ENCODE data around the gene SELENOO. TPM values are rescaled to one million over a fixed set of nuclear protein-coding genes. Genes with fewer than 3 reads are reported as not detected.

The SELENOO gene
- total RNA-seq, 2 experiments from 2014 or later = 16.5 to 16.7 TPM

GRCh38 chr22:50192436-50193204, 8.2 kb upstream of the SELENOO start:
- Mint-ChIP-seq H3K9me3 (no peaks in the 10 kb centered on the region), H3K27me3 (ENCODE audit: low read depth) (no peaks in the 10 kb centered on the region), H3K27ac (peak overlapping the region; percentile 88), H3K4me1 (ENCODE audit: low read depth) (peaks cover 45% of the 10 kb centered on the region), H3K36me3 (ENCODE audit: low read depth) (peaks cover 12% of the 10 kb centered on the region), H3K4me3 (peak overlapping the region; percentile 84)
- peak; percentile 53 for DNase-seq
- intact Hi-C loops (cut with micrococcal nuclease) = loop anchor here (5.0 kb wide), 4 partner anchors 175 to 365 kb away; partner anchors contain the start of genes BRD1 and PIM3
- CTCF ChIA-PET = interaction anchor here (3.3 kb wide), 1 partner anchor 43 kb away, joined by 15 read pairs; no protein-coding TSS in a partner anchor

DNA sequence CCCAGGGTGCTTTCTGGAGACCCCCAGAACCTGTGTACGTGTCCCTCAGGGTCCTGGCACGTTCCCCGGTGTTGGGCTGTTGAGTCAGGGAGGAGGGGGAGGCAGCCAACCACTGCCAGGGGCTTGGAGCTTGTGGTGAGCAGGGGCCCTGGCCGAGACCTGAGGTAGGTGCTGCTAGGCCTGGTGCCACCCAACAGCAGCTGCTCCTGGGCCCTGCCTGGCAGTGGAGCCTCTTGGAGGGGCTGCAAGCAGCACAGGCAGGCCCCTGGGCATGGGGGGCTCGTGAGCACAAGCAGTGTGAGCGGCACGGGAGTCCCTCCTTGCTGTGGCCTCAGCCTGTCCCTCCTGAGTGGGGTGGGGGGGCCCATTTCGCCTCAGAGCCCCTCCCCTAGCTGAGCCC, 7.2 kb upstream of the SELENOO start:
- intact Hi-C loops (cut with micrococcal nuclease) = loop anchor here (5.0 kb wide), 4 partner anchors 176 to 366 kb away; partner anchors contain the start of genes BRD1 and PIM3
- H3K36me3 Mint-ChIP-seq (ENCODE audit: low read depth) = peaks cover 13% of the 10 kb centered on the region
- CTCF ChIA-PET = no interaction called here

GRCh38 chr22:50194037-50194805, 6.6 kb upstream of the SELENOO start:
- H3K36me3 Mint-ChIP-seq (ENCODE audit: low read depth) = peaks cover 13% of the 10 kb centered on the region
- no peak overlapping the region for H3K4me3 Mint-ChIP-seq
- peaks cover 34% of the 10 kb centered on the region for H3K4me1 Mint-ChIP-seq (ENCODE audit: low read depth)
- no peak overlapping the region for H3K27ac Mint-ChIP-seq
- no peaks in the 10 kb centered on the region for H3K27me3 Mint-ChIP-seq (ENCODE audit: low read depth)
- intact Hi-C loops (cut with micrococcal nuclease) = loop anchor here (5.0 kb wide), 4 partner anchors 177 to 367 kb away; partner anchors contain the start of genes BRD1 and PIM3
- no peak for DNase-seq
- CTCF ChIA-PET = no interaction called here
- H3K9me3 Mint-ChIP-seq = no peaks in the 10 kb centered on the region

More for the DNA sequence above, 7.2 kb upstream of the SELENOO start:
- DNase-seq = no peak
- H3K27me3 Mint-ChIP-seq (ENCODE audit: low read depth) = no peaks in the 10 kb centered on the region
- H3K4me1 Mint-ChIP-seq (ENCODE audit: low read depth) = peaks cover 39% of the 10 kb centered on the region
- H3K9me3 Mint-ChIP-seq = no peaks in the 10 kb centered on the region
- no peak overlapping the region for H3K27ac Mint-ChIP-seq
- H3K4me3 Mint-ChIP-seq = no peak overlapping the region

- CTCF ChIA-PET = no interaction called here
- Mint-ChIP-seq H3K27ac (no peak overlapping the region), H3K4me1 (ENCODE audit: low read depth) (peaks cover 27% of the 10 kb centered on the region), H3K4me3 (no peak overlapping the region), H3K9me3 (no peaks in the 10 kb centered on the region), H3K27me3 (ENCODE audit: low read depth) (no peaks in the 10 kb centered on the region), H3K36me3 (ENCODE audit: low read depth) (peaks cover 11% of the 10 kb centered on the region)
- intact Hi-C loops (cut with micrococcal nuclease) = no loop called here
- DNase-seq = no peak
Measured at GRCh38 chr22:50196256-50196655, 4.6 kb upstream of the SELENOO start.

GRCh38 chr22:50197000-50197800, 3.6 kb upstream of the SELENOO start:
- intact Hi-C loops (cut with micrococcal nuclease) = no loop called here
- no peak for DNase-seq
- Mint-ChIP-seq H3K4me1 (ENCODE audit: low read depth) (peaks cover 21% of the 10 kb centered on the region), H3K27ac (no peak overlapping the region), H3K27me3 (ENCODE audit: low read depth) (no peaks in the 10 kb centered on the region), H3K4me3 (no peak overlapping the region), H3K36me3 (ENCODE audit: low read depth) (peaks cover 4% of the 10 kb centered on the region), H3K9me3 (no peaks in the 10 kb centered on the region)
- CTCF ChIA-PET = no interaction called here

DNA sequence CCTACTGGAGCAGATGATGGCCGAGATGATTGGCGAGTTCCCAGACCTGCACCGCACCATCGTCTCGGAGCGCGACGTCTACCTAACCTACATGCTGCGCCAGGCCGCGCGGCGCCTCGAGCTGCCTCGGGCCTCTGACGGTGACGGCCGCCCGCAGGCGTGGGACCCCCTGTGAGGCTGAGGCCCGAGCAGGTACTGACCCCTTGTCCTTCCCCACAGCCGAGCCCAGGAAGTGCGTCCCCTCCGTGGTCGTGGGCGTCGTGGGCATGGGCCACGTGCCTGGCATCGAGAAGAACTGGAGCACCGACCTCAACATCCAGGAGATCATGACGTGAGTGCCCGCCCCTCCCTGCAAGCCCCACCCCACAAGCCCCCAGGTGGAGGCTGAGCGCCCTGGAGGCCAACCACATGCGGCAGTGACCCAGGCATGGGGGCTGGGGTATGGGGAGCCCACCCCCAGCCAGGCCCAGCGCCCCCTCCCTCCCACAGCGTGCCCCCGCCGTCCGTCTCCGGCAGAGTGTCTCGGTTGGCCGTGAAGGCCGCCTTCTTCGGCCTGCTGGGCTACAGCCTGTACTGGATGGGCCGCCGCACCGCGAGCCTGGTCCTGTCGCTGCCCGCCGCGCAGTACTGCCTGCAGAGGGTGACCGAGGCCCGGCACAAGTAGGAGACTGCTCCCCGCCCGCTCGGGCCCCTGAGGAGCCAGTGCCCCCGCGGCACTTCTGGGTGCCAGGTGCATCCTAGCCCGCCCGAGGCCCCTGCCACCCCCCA, 2.8 kb upstream of the SELENOO start:
- Mint-ChIP-seq H3K4me3 (no peak overlapping the region), H3K27me3 (ENCODE audit: low read depth) (no peaks in the 10 kb centered on the region), H3K36me3 (ENCODE audit: low read depth) (peaks cover 4% of the 10 kb centered on the region), H3K4me1 (ENCODE audit: low read depth) (peaks cover 19% of the 10 kb centered on the region), H3K27ac (no peak overlapping the region), H3K9me3 (no peaks in the 10 kb centered on the region)
- CTCF ChIA-PET = no interaction called here
- DNase-seq = no peak
- intact Hi-C loops (cut with micrococcal nuclease) = no loop called here

GRCh38 chr22:50198624-50199017, 2.2 kb upstream of the SELENOO start:
- Mint-ChIP-seq H3K27ac (no peak overlapping the region), H3K36me3 (ENCODE audit: low read depth) (peaks cover 8% of the 10 kb centered on the region), H3K4me1 (ENCODE audit: low read depth) (peaks cover 22% of the 10 kb centered on the region), H3K27me3 (ENCODE audit: low read depth) (no peaks in the 10 kb centered on the region), H3K4me3 (no peak overlapping the region), H3K9me3 (no peaks in the 10 kb centered on the region)
- intact Hi-C loops (cut with micrococcal nuclease) = no loop called here
- no peak for DNase-seq
- CTCF ChIA-PET = no interaction called here

GRCh38 chr22:50199251-50199721, 1.5 kb upstream of the SELENOO start:
- H3K27ac Mint-ChIP-seq = peak overlapping the region; percentile 56

DNA sequence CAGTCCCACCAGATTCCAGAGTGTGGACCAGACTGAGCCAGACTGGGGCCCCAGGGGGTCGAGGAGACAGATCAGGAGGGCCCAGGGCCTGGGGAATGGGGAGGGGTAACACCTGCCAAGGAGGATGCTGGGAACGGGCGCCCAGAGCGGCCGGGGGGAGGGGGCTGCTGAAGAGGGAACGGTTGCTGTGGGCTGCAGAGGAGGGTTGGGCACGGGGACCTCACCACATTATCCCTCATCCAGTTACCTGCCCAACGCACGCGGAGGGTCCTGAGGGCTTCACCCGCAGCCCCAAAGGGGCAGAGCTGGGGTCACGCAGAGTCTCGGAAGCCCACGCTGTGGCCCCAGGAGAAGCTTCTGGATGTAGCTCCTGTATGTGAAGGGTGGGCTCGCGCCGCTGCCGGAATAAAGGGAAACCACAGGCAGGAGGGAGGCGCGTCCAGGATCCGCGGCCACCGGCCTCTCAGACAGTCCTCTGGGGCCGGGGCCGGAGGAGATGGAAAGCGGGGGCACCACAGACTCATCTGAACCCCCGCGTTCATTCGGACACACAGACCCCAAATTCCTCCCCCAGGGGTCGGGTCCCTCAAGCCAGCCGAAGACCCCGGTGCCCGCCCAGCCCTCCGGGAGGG, 866 bp upstream of the SELENOO start:
- peak overlapping the region; percentile 65 for H3K4me3 Mint-ChIP-seq
- CTCF ChIA-PET = no interaction called here
- H3K27ac Mint-ChIP-seq = peak overlapping the region; percentile 56
- intact Hi-C loops (cut with micrococcal nuclease) = loop anchor here (1.0 to 5.0 kb wide), 4 partner anchors 9 to 268 kb away; partner anchors contain the start of genes TRABD and TUBGCP6
- no peaks in the 10 kb centered on the region for H3K9me3 Mint-ChIP-seq
- no peaks in the 10 kb centered on the region for H3K27me3 Mint-ChIP-seq (ENCODE audit: low read depth)
- DNase-seq = no peak
- peaks cover 22% of the 10 kb centered on the region for H3K4me1 Mint-ChIP-seq (ENCODE audit: low read depth)
- H3K36me3 Mint-ChIP-seq (ENCODE audit: low read depth) = peaks cover 11% of the 10 kb centered on the region

More at GRCh38 chr22:50199251-50199721, 1.5 kb upstream of the SELENOO start:
- CTCF ChIA-PET = no interaction called here
- Mint-ChIP-seq H3K36me3 (ENCODE audit: low read depth) (peaks cover 11% of the 10 kb centered on the region), H3K9me3 (no peaks in the 10 kb centered on the region), H3K4me3 (peak overlapping the region; percentile 65), H3K4me1 (ENCODE audit: low read depth) (peaks cover 22% of the 10 kb centered on the region), H3K27me3 (ENCODE audit: low read depth) (no peaks in the 10 kb centered on the region)
- intact Hi-C loops (cut with micrococcal nuclease) = no loop called here
- no peak for DNase-seq

GRCh38 chr22:50201191-50202129, 649 bp downstream of the SELENOO start:
- H3K9me3 Mint-ChIP-seq = no peaks in the 10 kb centered on the region
- peaks cover 13% of the 10 kb centered on the region for H3K36me3 Mint-ChIP-seq (ENCODE audit: low read depth)
- intact Hi-C loops (cut with micrococcal nuclease) = loop anchor here (2.0 to 5.0 kb wide), 3 partner anchors 17 to 269 kb away; partner anchors contain the start of genes TRABD and TUBGCP6
- H3K27me3 Mint-ChIP-seq (ENCODE audit: low read depth) = no peaks in the 10 kb centered on the region
- CTCF ChIA-PET = interaction anchor here (0.7 kb wide), 1 partner anchor 11 kb away, joined by 4 read pairs; no protein-coding TSS in a partner anchor
- peak; percentile 28 for DNase-seq
- no peak overlapping the region for H3K27ac Mint-ChIP-seq
- H3K4me1 Mint-ChIP-seq (ENCODE audit: low read depth) = peaks cover 22% of the 10 kb centered on the region
- peak overlapping the region; percentile 77 for H3K4me3 Mint-ChIP-seq

Data from activated naive CD4-positive, alpha-beta T cell treated with anti-CD3 and anti-CD28 coated beads for 36 hours (primary cell).